ENCODE results near the gene RIPK1.
"Not testable (repeated sequence)": the region's sequence is repeated elsewhere in the genome, so short reads cannot be mapped to it uniquely, and the experiment has no call there.

RIPK1 gene

DNA sequence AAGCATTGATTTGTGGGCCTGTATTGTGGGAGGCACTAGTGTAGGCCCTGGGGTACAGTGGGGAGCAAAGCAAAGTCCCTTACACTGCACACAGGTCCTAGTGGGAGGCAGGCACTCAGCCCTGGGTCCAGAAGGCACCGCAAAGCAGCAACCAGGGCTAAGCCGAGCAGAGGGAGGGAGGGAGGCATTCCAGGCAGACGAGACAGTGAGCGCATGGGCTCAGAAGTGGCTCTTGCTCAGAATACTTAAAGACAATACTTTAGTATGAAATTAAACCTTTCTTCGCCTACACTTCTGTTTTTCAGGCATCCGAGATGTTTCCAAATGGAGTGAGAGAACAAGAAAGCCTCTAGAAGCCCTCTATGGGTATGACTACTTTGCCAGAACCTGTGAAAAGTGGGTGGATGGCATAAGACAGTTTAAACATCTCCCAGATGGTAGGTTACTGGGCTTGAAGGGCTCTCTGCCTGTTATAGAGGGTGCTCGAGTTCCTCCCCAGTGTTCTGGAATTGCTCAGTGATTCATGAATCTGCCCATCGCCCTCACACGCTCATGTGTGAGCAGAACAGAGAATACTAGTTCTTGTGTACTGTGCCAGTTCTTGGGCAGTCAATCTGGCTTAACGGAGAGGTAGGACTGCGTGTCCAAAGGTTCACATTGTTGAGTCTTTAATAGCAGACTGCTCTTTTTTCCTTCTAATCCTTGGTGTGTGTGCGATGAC lies 68.9 kb downstream of the RIPK1 start:
- Histone ChIP-seq H3K4me2 (ENCODE audit: low read depth, low read length, poor library complexity, severe bottlenecking) (no peak overlapping the region), H4K20me1 (ENCODE audit: insufficient read depth, low read length, poor library complexity, severe bottlenecking) (no peaks in the 10 kb centered on the region), H2AFZ (ENCODE audit: low read length) (no peak overlapping the region), H3K9me2 (replicated peaks; ENCODE audit: low read depth, low read length) (no peaks in the 10 kb centered on the region), H3K4me1 (ENCODE audit: insufficient read depth, low read length, poor library complexity, severe bottlenecking) (no peaks in the 10 kb centered on the region), H3K36me3 (ENCODE audit: insufficient read depth, low read length) (no peaks in the 10 kb centered on the region), H3F3A (ENCODE audit: low read depth) (no peaks in the 10 kb centered on the region), H3K27me3 (ENCODE audit: insufficient read depth, low read length, poor library complexity, severe bottlenecking) (no peaks in the 10 kb centered on the region), H3K79me2 (ENCODE audit: insufficient read depth, low read length) (no peaks in the 10 kb centered on the region), H3K4me3 (ENCODE audit: low read length, poor library complexity, severe bottlenecking) (no peak overlapping the region), H3K9ac (ENCODE audit: low read depth, low read length, poor library complexity, severe bottlenecking) (no peak overlapping the region), H3K9me3 (ENCODE audit: insufficient read depth, low read depth, low read length) (no peaks in the 10 kb centered on the region)
- no peak for TF ChIP-seq EZH2phosphoT487 (IDR thresholded peaks at IDR 0.05; ENCODE audit: borderline replicate concordance)
- TF ChIP-seq, protein P1, sequence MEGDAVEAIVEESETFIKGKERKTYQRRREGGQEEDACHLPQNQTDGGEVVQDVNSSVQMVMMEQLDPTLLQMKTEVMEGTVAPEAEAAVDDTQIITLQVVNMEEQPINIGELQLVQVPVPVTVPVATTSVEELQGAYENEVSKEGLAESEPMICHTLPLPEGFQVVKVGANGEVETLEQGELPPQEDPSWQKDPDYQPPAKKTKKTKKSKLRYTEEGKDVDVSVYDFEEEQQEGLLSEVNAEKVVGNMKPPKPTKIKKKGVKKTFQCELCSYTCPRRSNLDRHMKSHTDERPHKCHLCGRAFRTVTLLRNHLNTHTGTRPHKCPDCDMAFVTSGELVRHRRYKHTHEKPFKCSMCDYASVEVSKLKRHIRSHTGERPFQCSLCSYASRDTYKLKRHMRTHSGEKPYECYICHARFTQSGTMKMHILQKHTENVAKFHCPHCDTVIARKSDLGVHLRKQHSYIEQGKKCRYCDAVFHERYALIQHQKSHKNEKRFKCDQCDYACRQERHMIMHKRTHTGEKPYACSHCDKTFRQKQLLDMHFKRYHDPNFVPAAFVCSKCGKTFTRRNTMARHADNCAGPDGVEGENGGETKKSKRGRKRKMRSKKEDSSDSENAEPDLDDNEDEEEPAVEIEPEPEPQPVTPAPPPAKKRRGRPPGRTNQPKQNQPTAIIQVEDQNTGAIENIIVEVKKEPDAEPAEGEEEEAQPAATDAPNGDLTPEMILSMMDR (conservative IDR thresholded peaks at IDR 0.05; ENCODE audit: low read length) = no peak

DNA sequence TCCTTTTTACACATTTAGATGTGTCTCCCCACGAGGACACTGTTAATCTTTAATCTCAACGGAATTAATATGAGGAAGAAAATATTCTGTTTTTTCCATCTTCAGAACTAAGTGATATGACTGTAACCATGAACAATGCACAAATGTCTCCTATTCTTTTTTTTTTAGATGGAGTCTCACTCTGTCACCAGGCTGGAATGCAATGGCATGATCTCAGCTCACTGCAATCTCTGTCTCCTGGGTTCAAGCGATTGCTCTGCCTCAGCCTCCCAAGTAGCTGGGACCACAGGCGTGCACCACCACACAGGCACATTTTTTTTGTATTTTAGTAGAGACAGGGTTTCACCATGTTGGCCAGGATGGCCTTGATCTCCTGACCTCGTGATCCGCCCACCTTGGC lies 69.6 kb downstream of the RIPK1 start:
- not testable (repeated sequence) for H3K9me3 ChIP-seq (ENCODE audit: insufficient read depth, low read depth, low read length); H3K9me2 ChIP-seq (replicated peaks; ENCODE audit: low read depth, low read length); H3K9ac ChIP-seq (ENCODE audit: low read depth, low read length, poor library complexity, severe bottlenecking); H3F3A ChIP-seq (ENCODE audit: low read depth); H2AFZ ChIP-seq (ENCODE audit: low read length); H4K20me1 ChIP-seq (ENCODE audit: insufficient read depth, low read length, poor library complexity, severe bottlenecking); H3K4me1 ChIP-seq (ENCODE audit: insufficient read depth, low read length, poor library complexity, severe bottlenecking); H3K79me2 ChIP-seq (ENCODE audit: insufficient read depth, low read length); H3K36me3 ChIP-seq (ENCODE audit: insufficient read depth, low read length); H3K4me2 ChIP-seq (ENCODE audit: low read depth, low read length, poor library complexity, severe bottlenecking); H3K4me3 ChIP-seq (ENCODE audit: low read length, poor library complexity, severe bottlenecking); H3K27me3 ChIP-seq (ENCODE audit: insufficient read depth, low read length, poor library complexity, severe bottlenecking)

DNA sequence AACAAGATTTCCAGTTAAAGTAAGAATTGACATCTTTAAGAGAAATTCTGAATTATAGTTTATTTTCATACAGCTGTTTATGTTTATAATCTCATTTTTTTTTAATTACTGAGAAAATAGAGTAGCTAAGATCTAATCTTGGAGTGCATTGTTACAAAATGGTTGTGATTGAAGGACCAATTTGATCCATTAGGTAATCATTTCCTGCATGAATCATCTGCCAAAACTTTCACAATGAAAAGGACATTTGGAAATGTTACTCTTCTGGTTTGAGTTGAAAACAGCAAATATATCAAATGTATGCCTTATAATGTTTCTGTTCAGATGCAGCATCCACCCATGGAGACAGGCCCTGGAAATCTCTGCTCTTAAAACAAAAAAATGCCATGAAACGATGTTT lies 70.0 kb downstream of the RIPK1 start:
- Histone ChIP-seq H2AFZ (ENCODE audit: low read length) (no peak overlapping the region), H3K9me2 (replicated peaks; ENCODE audit: low read depth, low read length) (no peaks in the 10 kb centered on the region), H3K79me2 (ENCODE audit: insufficient read depth, low read length) (no peaks in the 10 kb centered on the region), H3K9ac (ENCODE audit: low read depth, low read length, poor library complexity, severe bottlenecking) (no peak overlapping the region), H3K9me3 (ENCODE audit: insufficient read depth, low read depth, low read length) (no peaks in the 10 kb centered on the region), H3K4me1 (ENCODE audit: insufficient read depth, low read length, poor library complexity, severe bottlenecking) (no peaks in the 10 kb centered on the region), H3F3A (ENCODE audit: low read depth) (no peaks in the 10 kb centered on the region), H3K4me3 (ENCODE audit: low read length, poor library complexity, severe bottlenecking) (no peak overlapping the region), H4K20me1 (ENCODE audit: insufficient read depth, low read length, poor library complexity, severe bottlenecking) (no peaks in the 10 kb centered on the region), H3K27me3 (ENCODE audit: insufficient read depth, low read length, poor library complexity, severe bottlenecking) (no peaks in the 10 kb centered on the region), H3K4me2 (ENCODE audit: low read depth, low read length, poor library complexity, severe bottlenecking) (no peak overlapping the region), H3K36me3 (ENCODE audit: insufficient read depth, low read length) (no peaks in the 10 kb centered on the region)
- TF ChIP-seq EZH2phosphoT487 (IDR thresholded peaks at IDR 0.05; ENCODE audit: borderline replicate concordance) = no peak
- TF ChIP-seq, protein P1 (conservative IDR thresholded peaks at IDR 0.05; ENCODE audit: low read length) = no peak
